Peyer's patch (tissue), 4 donors: Measurements from ENCODE around the gene ARMC9. TPM values are rescaled to one million over a fixed set of nuclear protein-coding genes. Genes with fewer than 3 reads are reported as not detected.

Source experiments
- DNase-seq, 3 donors: peaks; one replicate each; pipeline ENCODE4 v3.0.0-alpha.2; 2017 to 2019
- H3K27ac ChIP-seq, 4 donors: fragments of 200-600 bp; sonication (generic); one replicate each; pipeline ENCODE4 v1.5.1; 2016 to 2019
- H3K27me3 ChIP-seq, 2 donors: fragments of 200-600 bp; sonication (generic); one replicate each; pipeline ENCODE4 v1.5.1; 2019
- H3K36me3 ChIP-seq, 3 donors: fragments of 200-600 bp; sonication (generic); one replicate each; pipeline ENCODE4 v1.5.1; 2016 to 2019
- H3K4me1 ChIP-seq, 4 donors: fragments of 200-600 bp; sonication (generic); one replicate each; pipeline ENCODE4 v1.5.1; 2016 to 2019
- H3K4me3 ChIP-seq, 4 donors: fragments of 200-600 bp; sonication (generic); 1 replicate in 3 of 4; 2 replicates in 1 of 4; pipeline ENCODE4 v1.5.1; 2016 to 2019; ENCODE audit warnings: mild to moderate bottlenecking in 1 of 4
- H3K9me3 ChIP-seq, 4 donors: fragments of 200-600 bp; sonication (generic); one replicate each; pipeline ENCODE4 v1.5.1; 2016 to 2019; ENCODE audit warnings: mild to moderate bottlenecking in 1 of 4
- POLR2A ChIP-seq, 2 donors: fragments of 450-650 bp; IDR thresholded peaks; one replicate each; pipeline ENCODE4 v1.5.1; 2017; ENCODE audit warnings: antibody characterized with exemption in 2 of 2, mild to moderate bottlenecking in 2 of 2, moderate library complexity in 2 of 2
- total RNA-seq, 4 donors: library from RNA; depleted of rRNA; stranded (reverse); fragments of >200 nt; gene quantifications; one replicate each; pipeline ENCODE4 v1.1.0, GENCODE V29; 2016
- TF ChIP-seq, protein P1 (sequence below), 6 experiments: fragments of 450-650 bp in 4 of 6; fragments of 200-600 bp in 2 of 6; sonication (generic) in 1 of 6; IDR thresholded peaks; one replicate each; pipeline ENCODE4 v1.5.1; 2017 to 2019; ENCODE audit warnings: antibody characterized with exemption in 6 of 6, mild to moderate bottlenecking in 3 of 6, moderate library complexity in 1 of 6

Gene ARMC9
- total RNA-seq, 4 donors from 2014 or later: 3.3 to 15.7 (median 10.5) TPM

DNA sequence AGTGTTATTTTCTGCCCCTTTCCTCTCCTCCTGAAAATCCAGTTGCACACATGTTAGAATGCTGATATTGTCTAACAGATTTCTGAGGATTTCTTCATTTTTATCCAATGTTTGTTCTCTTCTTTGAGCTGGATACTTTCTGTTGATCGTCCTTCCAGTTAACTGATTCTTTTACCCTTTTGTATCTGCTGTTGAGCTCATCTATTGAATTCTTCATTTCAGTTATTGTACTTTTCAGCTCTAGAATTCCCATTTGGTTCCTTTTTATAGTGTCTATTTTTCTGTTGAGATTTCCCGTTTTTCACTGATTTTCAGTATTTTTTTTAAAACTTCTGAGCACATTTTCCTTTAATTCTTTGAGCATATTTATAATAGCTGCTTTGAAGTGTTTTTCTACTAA is 119.1 kb downstream of the ARMC9 start:
- Histone ChIP-seq H3K9me3 (no peaks in the 10 kb centered on the region), H3K36me3 (no peaks in the 10 kb centered on the region), H3K4me3 (no peak overlapping the region), H3K27ac (no peak overlapping the region), H3K27me3 (no peaks in the 10 kb centered on the region), H3K4me1 (peaks cover 0 to 7% (median 0%) of the 10 kb centered on the region in 4 donors)
- no peak for TF ChIP-seq POLR2A (IDR thresholded peaks at IDR 0.05)
- TF ChIP-seq, protein P1, sequence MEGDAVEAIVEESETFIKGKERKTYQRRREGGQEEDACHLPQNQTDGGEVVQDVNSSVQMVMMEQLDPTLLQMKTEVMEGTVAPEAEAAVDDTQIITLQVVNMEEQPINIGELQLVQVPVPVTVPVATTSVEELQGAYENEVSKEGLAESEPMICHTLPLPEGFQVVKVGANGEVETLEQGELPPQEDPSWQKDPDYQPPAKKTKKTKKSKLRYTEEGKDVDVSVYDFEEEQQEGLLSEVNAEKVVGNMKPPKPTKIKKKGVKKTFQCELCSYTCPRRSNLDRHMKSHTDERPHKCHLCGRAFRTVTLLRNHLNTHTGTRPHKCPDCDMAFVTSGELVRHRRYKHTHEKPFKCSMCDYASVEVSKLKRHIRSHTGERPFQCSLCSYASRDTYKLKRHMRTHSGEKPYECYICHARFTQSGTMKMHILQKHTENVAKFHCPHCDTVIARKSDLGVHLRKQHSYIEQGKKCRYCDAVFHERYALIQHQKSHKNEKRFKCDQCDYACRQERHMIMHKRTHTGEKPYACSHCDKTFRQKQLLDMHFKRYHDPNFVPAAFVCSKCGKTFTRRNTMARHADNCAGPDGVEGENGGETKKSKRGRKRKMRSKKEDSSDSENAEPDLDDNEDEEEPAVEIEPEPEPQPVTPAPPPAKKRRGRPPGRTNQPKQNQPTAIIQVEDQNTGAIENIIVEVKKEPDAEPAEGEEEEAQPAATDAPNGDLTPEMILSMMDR (IDR thresholded peaks at IDR 0.05): no peak
- DNase-seq: no peak

DNA sequence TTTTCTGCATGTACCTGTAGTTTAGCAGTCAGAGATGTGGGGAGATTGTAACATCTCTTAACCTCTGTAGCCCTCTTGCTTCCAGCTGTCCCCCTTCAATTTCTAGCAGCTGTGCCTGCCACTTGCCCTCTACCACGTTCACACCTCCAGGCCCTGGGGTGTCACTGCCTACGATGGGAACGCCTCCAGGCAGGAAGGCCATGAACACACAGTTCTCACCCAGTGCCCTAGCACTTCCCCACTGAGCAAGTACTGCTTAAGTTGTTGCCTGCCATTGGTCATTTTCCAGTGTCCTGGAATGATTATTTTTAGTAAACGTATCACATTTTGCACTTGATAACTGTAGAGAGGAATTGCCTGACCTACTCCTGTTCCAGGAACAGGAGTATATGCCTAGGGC is 120.0 kb downstream of the ARMC9 start:
- peaks cover 0 to 7% (median 0%) of the 10 kb centered on the region in 4 donors for H3K4me1 ChIP-seq
- TF ChIP-seq POLR2A (IDR thresholded peaks at IDR 0.05): no peak
- TF ChIP-seq, protein P1 (IDR thresholded peaks at IDR 0.05): no peak
- H3K36me3 ChIP-seq: no peaks in the 10 kb centered on the region
- DNase-seq: no peak
- no peaks in the 10 kb centered on the region for H3K27me3 ChIP-seq
- no peaks in the 10 kb centered on the region for H3K9me3 ChIP-seq
- H3K27ac ChIP-seq: no peak overlapping the region
- H3K4me3 ChIP-seq: no peak overlapping the region

DNA sequence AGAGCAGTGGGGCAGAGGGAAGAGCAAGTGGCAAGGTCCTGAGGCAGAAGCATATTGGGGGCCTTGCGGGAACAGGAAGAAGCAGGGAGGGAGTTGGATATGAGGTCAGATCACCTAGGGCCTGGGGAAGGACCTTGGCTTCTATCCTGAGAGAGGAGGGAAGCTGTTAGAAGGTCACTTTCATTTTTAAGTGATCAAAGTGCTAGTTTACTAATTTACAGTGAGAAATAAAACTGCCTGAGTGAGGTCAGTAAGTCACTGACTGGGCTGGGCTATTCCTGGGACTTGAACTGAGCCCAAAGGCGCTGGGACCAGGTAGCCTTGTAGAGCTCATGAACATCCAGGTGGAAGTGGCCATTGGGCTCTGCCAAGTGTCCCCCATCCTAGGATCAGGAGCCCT is 120.5 kb downstream of the ARMC9 start:
- no peaks in the 10 kb centered on the region for H3K36me3 ChIP-seq
- no peak for DNase-seq
- peak overlapping the region in 1 of 4 donors; percentile 20 for H3K27ac ChIP-seq
- H3K4me3 ChIP-seq: no peak overlapping the region
- peaks cover 0 to 7% (median 0%) of the 10 kb centered on the region in 4 donors for H3K4me1 ChIP-seq
- H3K9me3 ChIP-seq: no peaks in the 10 kb centered on the region
- no peaks in the 10 kb centered on the region for H3K27me3 ChIP-seq
- no peak for TF ChIP-seq POLR2A (IDR thresholded peaks at IDR 0.05)
- TF ChIP-seq, protein P1 (IDR thresholded peaks at IDR 0.05): no peak

DNA sequence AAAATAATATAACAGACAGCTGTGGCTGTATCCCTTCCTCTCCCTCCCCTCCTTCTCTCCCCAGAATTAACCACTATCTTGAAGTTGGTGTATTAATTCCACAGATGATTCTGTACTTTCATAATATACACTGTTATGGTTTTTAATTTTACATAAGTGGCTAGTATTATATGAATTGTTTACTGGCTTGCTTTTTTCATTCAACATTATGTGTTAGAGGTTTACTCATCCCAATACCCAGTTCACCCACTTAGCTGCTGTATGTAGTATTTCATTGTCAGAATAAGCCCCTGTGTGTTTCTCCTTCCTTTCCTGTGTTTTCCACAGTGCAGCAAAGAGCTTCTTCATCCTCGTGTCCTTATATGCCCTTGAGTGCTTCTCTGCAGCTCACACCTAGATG is 121.4 kb downstream of the ARMC9 start:
- DNase-seq: no peak
- peaks cover 0 to 7% (median 0%) of the 10 kb centered on the region in 4 donors for H3K4me1 ChIP-seq
- H3K4me3 ChIP-seq: no peak overlapping the region
- no peaks in the 10 kb centered on the region for H3K36me3 ChIP-seq
- no peaks in the 10 kb centered on the region for H3K9me3 ChIP-seq
- H3K27ac ChIP-seq: no peak overlapping the region
- TF ChIP-seq, protein P1 (IDR thresholded peaks at IDR 0.05): no peak
- no peak for TF ChIP-seq POLR2A (IDR thresholded peaks at IDR 0.05)
- H3K27me3 ChIP-seq: no peaks in the 10 kb centered on the region

DNA sequence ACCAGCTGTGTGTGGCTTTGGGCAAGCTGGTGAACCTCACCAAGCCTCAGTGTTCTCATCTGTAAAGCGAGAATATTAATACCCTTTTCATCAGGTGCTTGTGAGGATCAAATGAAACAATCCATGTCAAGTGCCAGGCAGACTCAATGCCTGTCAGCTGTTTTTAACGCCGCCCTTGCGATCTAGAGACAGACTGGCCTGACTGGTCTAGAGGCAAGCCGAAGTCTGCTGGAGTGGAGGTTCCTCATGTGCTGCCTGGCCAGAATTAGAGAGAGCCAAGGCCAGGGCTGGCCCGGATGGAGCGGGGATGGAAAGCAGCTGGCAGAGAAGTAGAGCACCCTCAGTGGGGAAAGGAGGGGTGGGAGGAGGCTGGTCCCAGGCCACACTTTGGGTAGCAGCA is 122.6 kb downstream of the ARMC9 start:
- H3K4me3 ChIP-seq: no peak overlapping the region
- DNase-seq: no peak
- no peaks in the 10 kb centered on the region for H3K36me3 ChIP-seq
- H3K27me3 ChIP-seq: no peaks in the 10 kb centered on the region
- H3K4me1 ChIP-seq: peaks cover 0 to 7% (median 0%) of the 10 kb centered on the region in 4 donors
- H3K27ac ChIP-seq: peak overlapping the region in 1 of 4 donors; percentile 4
- TF ChIP-seq, protein P1 (IDR thresholded peaks at IDR 0.05): no peak
- TF ChIP-seq POLR2A (IDR thresholded peaks at IDR 0.05): no peak
- no peaks in the 10 kb centered on the region for H3K9me3 ChIP-seq
